ENCODE results near the gene HOXA7. TPM values are rescaled to one million over a fixed set of nuclear protein-coding genes. Genes with fewer than 3 reads are reported as not detected.
A peak's percentile ranks its signal among the peaks of the same experiment; 100 is the strongest.

Gene HOXA7
- total and polyA plus RNA-seq, 2 of the 8 experiments (the other 6 are each of a cell fraction or from before 2014, with no cell fraction given): 0.03 TPM; not detected in 1

DNA sequence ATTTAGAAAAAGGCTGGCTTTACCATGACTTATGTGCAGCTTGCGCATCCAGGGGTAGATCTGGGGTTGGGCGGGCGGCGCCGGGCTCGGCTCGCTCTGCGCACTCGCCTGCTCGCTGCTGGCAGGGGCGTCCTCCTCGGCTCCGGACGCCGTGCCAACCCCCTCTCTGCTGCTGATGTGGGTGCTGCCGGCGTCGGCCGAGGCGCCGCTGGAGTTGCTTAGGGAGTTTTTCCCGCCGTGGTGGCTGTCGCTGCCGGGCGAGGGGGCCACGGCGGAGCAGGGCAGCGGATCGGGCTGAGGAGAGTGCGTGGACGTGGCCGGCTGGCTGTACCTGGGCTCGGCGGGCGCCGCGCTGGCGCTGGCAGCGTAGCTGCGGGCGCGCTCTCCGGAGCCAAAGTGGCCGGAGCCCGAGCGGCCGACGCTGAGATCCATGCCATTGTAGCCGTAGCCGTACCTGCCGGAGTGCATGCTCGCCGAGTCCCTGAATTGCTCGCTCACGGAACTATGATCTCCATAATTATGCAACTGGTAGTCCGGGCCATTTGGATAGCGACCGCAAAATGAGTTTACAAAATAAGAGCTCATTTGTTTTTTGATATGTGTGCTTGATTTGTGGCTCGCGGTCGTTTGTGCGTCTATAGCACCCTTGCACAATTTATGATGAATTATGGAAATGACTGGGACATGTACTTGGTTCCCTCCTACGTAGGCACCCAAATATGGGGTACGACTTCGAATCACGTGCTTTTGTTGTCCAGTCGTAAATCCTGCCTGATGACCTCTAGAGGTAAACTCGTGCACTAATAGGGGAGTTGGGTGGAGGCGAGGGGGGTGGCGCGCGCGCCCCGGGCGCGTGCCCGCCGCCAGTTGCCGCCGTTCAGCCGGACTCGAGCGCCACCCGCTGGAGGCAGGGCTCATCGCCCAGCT, 13.2 kb downstream of the HOXA7 start, which contains the start of gene HOXA5 (continued):
- TF ChIP-seq, protein P1, sequence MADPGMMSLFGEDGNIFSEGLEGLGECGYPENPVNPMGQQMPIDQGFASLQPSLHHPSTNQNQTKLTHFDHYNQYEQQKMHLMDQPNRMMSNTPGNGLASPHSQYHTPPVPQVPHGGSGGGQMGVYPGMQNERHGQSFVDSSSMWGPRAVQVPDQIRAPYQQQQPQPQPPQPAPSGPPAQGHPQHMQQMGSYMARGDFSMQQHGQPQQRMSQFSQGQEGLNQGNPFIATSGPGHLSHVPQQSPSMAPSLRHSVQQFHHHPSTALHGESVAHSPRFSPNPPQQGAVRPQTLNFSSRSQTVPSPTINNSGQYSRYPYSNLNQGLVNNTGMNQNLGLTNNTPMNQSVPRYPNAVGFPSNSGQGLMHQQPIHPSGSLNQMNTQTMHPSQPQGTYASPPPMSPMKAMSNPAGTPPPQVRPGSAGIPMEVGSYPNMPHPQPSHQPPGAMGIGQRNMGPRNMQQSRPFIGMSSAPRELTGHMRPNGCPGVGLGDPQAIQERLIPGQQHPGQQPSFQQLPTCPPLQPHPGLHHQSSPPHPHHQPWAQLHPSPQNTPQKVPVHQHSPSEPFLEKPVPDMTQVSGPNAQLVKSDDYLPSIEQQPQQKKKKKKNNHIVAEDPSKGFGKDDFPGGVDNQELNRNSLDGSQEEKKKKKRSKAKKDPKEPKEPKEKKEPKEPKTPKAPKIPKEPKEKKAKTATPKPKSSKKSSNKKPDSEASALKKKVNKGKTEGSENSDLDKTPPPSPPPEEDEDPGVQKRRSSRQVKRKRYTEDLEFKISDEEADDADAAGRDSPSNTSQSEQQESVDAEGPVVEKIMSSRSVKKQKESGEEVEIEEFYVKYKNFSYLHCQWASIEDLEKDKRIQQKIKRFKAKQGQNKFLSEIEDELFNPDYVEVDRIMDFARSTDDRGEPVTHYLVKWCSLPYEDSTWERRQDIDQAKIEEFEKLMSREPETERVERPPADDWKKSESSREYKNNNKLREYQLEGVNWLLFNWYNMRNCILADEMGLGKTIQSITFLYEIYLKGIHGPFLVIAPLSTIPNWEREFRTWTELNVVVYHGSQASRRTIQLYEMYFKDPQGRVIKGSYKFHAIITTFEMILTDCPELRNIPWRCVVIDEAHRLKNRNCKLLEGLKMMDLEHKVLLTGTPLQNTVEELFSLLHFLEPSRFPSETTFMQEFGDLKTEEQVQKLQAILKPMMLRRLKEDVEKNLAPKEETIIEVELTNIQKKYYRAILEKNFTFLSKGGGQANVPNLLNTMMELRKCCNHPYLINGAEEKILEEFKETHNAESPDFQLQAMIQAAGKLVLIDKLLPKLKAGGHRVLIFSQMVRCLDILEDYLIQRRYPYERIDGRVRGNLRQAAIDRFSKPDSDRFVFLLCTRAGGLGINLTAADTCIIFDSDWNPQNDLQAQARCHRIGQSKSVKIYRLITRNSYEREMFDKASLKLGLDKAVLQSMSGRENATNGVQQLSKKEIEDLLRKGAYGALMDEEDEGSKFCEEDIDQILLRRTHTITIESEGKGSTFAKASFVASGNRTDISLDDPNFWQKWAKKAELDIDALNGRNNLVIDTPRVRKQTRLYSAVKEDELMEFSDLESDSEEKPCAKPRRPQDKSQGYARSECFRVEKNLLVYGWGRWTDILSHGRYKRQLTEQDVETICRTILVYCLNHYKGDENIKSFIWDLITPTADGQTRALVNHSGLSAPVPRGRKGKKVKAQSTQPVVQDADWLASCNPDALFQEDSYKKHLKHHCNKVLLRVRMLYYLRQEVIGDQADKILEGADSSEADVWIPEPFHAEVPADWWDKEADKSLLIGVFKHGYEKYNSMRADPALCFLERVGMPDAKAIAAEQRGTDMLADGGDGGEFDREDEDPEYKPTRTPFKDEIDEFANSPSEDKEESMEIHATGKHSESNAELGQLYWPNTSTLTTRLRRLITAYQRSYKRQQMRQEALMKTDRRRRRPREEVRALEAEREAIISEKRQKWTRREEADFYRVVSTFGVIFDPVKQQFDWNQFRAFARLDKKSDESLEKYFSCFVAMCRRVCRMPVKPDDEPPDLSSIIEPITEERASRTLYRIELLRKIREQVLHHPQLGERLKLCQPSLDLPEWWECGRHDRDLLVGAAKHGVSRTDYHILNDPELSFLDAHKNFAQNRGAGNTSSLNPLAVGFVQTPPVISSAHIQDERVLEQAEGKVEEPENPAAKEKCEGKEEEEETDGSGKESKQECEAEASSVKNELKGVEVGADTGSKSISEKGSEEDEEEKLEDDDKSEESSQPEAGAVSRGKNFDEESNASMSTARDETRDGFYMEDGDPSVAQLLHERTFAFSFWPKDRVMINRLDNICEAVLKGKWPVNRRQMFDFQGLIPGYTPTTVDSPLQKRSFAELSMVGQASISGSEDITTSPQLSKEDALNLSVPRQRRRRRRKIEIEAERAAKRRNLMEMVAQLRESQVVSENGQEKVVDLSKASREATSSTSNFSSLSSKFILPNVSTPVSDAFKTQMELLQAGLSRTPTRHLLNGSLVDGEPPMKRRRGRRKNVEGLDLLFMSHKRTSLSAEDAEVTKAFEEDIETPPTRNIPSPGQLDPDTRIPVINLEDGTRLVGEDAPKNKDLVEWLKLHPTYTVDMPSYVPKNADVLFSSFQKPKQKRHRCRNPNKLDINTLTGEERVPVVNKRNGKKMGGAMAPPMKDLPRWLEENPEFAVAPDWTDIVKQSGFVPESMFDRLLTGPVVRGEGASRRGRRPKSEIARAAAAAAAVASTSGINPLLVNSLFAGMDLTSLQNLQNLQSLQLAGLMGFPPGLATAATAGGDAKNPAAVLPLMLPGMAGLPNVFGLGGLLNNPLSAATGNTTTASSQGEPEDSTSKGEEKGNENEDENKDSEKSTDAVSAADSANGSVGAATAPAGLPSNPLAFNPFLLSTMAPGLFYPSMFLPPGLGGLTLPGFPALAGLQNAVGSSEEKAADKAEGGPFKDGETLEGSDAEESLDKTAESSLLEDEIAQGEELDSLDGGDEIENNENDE (IDR thresholded peaks at IDR 0.05; ENCODE audit: insufficient replicate concordance, low read length): no peak
- TF ChIP-seq CREB1 (IDR thresholded peaks at IDR 0.05) (peak; percentile 37; the same call in 1 of the 2 replicates), RAD21 (IDR thresholded peaks at IDR 0.05 in 1 of 2, conservative IDR thresholded peaks at IDR 0.05 in 1 of 2; ENCODE audit: low read depth in 2 of 2, low read length in 2 of 2) (peak; percentile 93 to 97), RNF2 (IDR thresholded peaks at IDR 0.05; ENCODE audit: borderline replicate concordance, low read depth, low read length, missing control alignments, poor library complexity, severe bottlenecking) (peak; percentile 14), EZH2 (IDR thresholded peaks at IDR 0.05; ENCODE audit: low read depth, low read length, severe bottlenecking) (peak; percentile 90)
- TF ChIP-seq, protein P2, sequence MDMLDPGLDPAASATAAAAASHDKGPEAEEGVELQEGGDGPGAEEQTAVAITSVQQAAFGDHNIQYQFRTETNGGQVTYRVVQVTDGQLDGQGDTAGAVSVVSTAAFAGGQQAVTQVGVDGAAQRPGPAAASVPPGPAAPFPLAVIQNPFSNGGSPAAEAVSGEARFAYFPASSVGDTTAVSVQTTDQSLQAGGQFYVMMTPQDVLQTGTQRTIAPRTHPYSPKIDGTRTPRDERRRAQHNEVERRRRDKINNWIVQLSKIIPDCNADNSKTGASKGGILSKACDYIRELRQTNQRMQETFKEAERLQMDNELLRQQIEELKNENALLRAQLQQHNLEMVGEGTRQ (IDR thresholded peaks at IDR 0.05; ENCODE audit: low read length): peak; percentile 69

Data from H1 (cell line).